ENCODE data around the gene CNTRL. TPM values are rescaled to one million over a fixed set of nuclear protein-coding genes. Genes with fewer than 3 reads are reported as not detected.

CNTRL gene
- total and polyA plus RNA-seq, 2 of the 8 experiments (the other 6 are each of a cell fraction or from before 2014, with no cell fraction given), result 5.1 to 13.9 TPM

- DNase-seq (ENCODE audit: low read depth in 1 of 2, low spot score in 2 of 2) (no peak), FAIRE-seq (no peak)
- peaks cover 3 to 7% of the 10 kb centered on the region in 2 experiments for H4K20me1 ChIP-seq (replicated peaks in 1 of 2; ENCODE audit: control insufficient read depth in 1 of 2, insufficient read depth in 2 of 2, low read length in 2 of 2)
- peaks cover 5% of the 10 kb centered on the region; the same call in 1 of the 2 replicates for H3K79me1 ChIP-seq (ENCODE audit: low read depth, low read length)
- 84% methylated on average over 4 of the region's 4 CpGs; no CpG with 5 or more reads in 1 of the 2 experiments for WGBS, 2 experiments (ENCODE audit: extremely low coverage in 1 of 2, insufficient coverage in 1 of 2, insufficient read length in 1 of 2, insufficient replicate concordance in 2 of 2, low coverage in 1 of 2, low lambda C conversion rate in 2 of 2, missing lambda C conversion rate in 1 of 2)
- H3K4me3 ChIP-seq (ENCODE audit: extremely low read depth in 1 of 4, insufficient read depth in 2 of 4, low read depth in 3 of 4, low read length in 4 of 4), result no peak overlapping the region
- H3K4me1 ChIP-seq (replicated peaks in 1 of 4; ENCODE audit: control insufficient read depth in 3 of 4, insufficient read depth in 4 of 4, low read length in 3 of 4), result peaks cover 0 to 3% (median 2%) of the 10 kb centered on the region in 4 experiments; a peak in 4 of 7 replicates
- no peak overlapping the region for H3K4ac ChIP-seq (replicated peaks; ENCODE audit: insufficient read length, low read depth, low read length)
- no peak overlapping the region for H2BK120ac ChIP-seq (replicated peaks; ENCODE audit: low read depth, low read length)
- H3K79me2 ChIP-seq (ENCODE audit: control insufficient read depth in 1 of 2, insufficient read depth in 2 of 2, low read length in 2 of 2), result peaks cover 12 to 75% of the 10 kb centered on the region in 2 experiments; a peak in 3 of 4 replicates
- H2BK20ac ChIP-seq (ENCODE audit: low read length), result no peak overlapping the region
- no peak overlapping the region for H3K56ac ChIP-seq (replicated peaks; ENCODE audit: insufficient read length, low read depth, low read length)
- no peak overlapping the region for H3K18ac ChIP-seq (ENCODE audit: extremely low read depth, low read length)
- no peak overlapping the region for H3K27ac ChIP-seq (ENCODE audit: low read depth, low read length)
- no peak overlapping the region for H3K14ac ChIP-seq (ENCODE audit: insufficient read length)
- no peak overlapping the region for H2BK12ac ChIP-seq (ENCODE audit: low read depth, low read length)
- H3K9me3 ChIP-seq (ENCODE audit: insufficient read depth in 2 of 2, low read depth in 1 of 2, low read length in 1 of 2), result no peaks in the 10 kb centered on the region
- H3K9ac ChIP-seq (replicated peaks in 1 of 4; ENCODE audit: extremely low read depth in 1 of 4, low read depth in 3 of 4, low read length in 3 of 4), result peak overlapping the region in 1 of 4 experiments; percentile 45; a peak in 1 of 7 replicates
- no peak overlapping the region for H2AFZ ChIP-seq (ENCODE audit: low read length)
- H3K4me2 ChIP-seq (ENCODE audit: insufficient read depth in 1 of 2, low read depth in 2 of 2, low read length in 2 of 2), result no peak overlapping the region
- H4K5ac ChIP-seq (ENCODE audit: insufficient read length, low read depth, low read length), result no peak overlapping the region
- H3K23ac ChIP-seq (ENCODE audit: insufficient read length), result no peak overlapping the region
- H4K8ac ChIP-seq (ENCODE audit: extremely low read depth, insufficient read depth, low read length), result no peak overlapping the region
- no peak overlapping the region for H2BK5ac ChIP-seq (ENCODE audit: low read depth, low read length)
- no peaks in the 10 kb centered on the region for H3K36me3 ChIP-seq (ENCODE audit: control insufficient read depth in 2 of 4, insufficient read depth in 4 of 4, low read length in 3 of 4)
- no peak overlapping the region for H4K91ac ChIP-seq (replicated peaks; ENCODE audit: insufficient read length, low read length)
- peaks cover 8% of the 10 kb centered on the region for H3K23me2 ChIP-seq (ENCODE audit: low read depth, low read length)
- ChIA-PET CTCF (ENCODE audit: partially characterized antibody) (interaction anchor here (1.6 kb wide), 1 partner anchor 9 kb away, joined by 3 read pairs; no protein-coding TSS in a partner anchor), POLR2A (ENCODE audit: partially characterized antibody) (interaction anchor here (1.4 kb wide), 1 partner anchor 15 kb away, joined by 4 read pairs; no protein-coding TSS in a partner anchor)
- no peaks in the 10 kb centered on the region; a peak in 1 of 7 replicates for H3K27me3 ChIP-seq (replicated peaks in 1 of 4; ENCODE audit: control insufficient read depth in 3 of 4, extremely low read depth in 1 of 4, insufficient read depth in 3 of 4, low read length in 3 of 4)
- H2AK5ac ChIP-seq (ENCODE audit: low read depth, low read length), result no peak overlapping the region
- no peak overlapping the region for H2BK15ac ChIP-seq (ENCODE audit: low read length)
- TF ChIP-seq PHF8 (conservative IDR thresholded peaks at IDR 0.05; ENCODE audit: low read depth, low read length) (no peak), CTBP2 (IDR thresholded peaks at IDR 0.05; ENCODE audit: borderline replicate concordance, insufficient read depth, insufficient read length, low read length) (no peak), ATF3 (IDR thresholded peaks at IDR 0.05; ENCODE audit: insufficient read depth, low read depth, low read length) (no peak), RNF2 (IDR thresholded peaks at IDR 0.05; ENCODE audit: borderline replicate concordance, low read depth, low read length, missing control alignments, poor library complexity, severe bottlenecking) (no peak), RFX5 (IDR thresholded peaks at IDR 0.05; ENCODE audit: borderline replicate concordance, low read depth, low read length) (no peak), BACH1 (IDR thresholded peaks at IDR 0.05; ENCODE audit: low read length) (no peak), HDAC2 (IDR thresholded peaks at IDR 0.05; ENCODE audit: borderline replicate concordance in 1 of 2, low read depth in 2 of 2, low read length in 2 of 2) (no peak), CHD2 (IDR thresholded peaks at IDR 0.05; ENCODE audit: low read length) (no peak), GABPA (IDR thresholded peaks at IDR 0.05; ENCODE audit: borderline replicate concordance, insufficient read depth, low read length) (no peak), RXRA (IDR thresholded peaks at IDR 0.05; ENCODE audit: insufficient read depth, low read depth, low read length) (no peak), SP1 (IDR thresholded peaks at IDR 0.05; ENCODE audit: low read depth, low read length) (no peak)
Observed at GRCh38 chr9:121198512-121199042, 123.8 kb downstream of the CNTRL start.
